SK-N-SH treated with all-trans-retinoic acid at 6 μM for 48 hours (cell line): ENCODE data around the gene TSSC4.

Source experiments
- ARNTL ChIP-seq: fragments of 450-650 bp; formaldehyde crosslinking; IDR thresholded peaks from 2 replicates; pipeline ENCODE4 v1.5.0; 2020; ENCODE audit warnings: low read depth, mild to moderate bottlenecking, moderate library complexity, borderline replicate concordance
- CSRNP3 ChIP-seq: fragments of 250-450 bp; sonication (Bioruptor Pico); IDR thresholded peaks from 2 replicates; pipeline ENCODE4 v1.5.1; 2021; ENCODE audit warnings: mild to moderate bottlenecking, moderate library complexity
- POU6F1 ChIP-seq: fragments of 250-450 bp; sonication (Bioruptor Pico); IDR thresholded peaks from 2 replicates; pipeline ENCODE4 v1.8.0; 2021; ENCODE audit warnings: low read depth, mild to moderate bottlenecking, moderate library complexity, borderline replicate concordance
- PPARA ChIP-seq: fragments of 250-450 bp; sonication (Bioruptor Pico); IDR thresholded peaks from 2 replicates; pipeline ENCODE4 v1.5.0; 2020; ENCODE audit warnings: mild to moderate bottlenecking, borderline replicate concordance
- RARB ChIP-seq: fragments of 250-450 bp; sonication (Bioruptor Pico); IDR thresholded peaks from 2 replicates; pipeline ENCODE4 v1.8.0; 2021; ENCODE audit warnings: mild to moderate bottlenecking, moderate library complexity
- ZFP30 ChIP-seq: fragments of 450-650 bp; formaldehyde crosslinking; IDR thresholded peaks from 2 replicates; pipeline ENCODE4 v1.5.0; 2022; ENCODE audit warnings: mild to moderate bottlenecking, moderate library complexity
- ZNF8 ChIP-seq: fragments of 450-650 bp; formaldehyde crosslinking; IDR thresholded peaks from 2 replicates; pipeline ENCODE4 v1.5.0; 2020; ENCODE audit warnings: mild to moderate bottlenecking, moderate library complexity

- TF ChIP-seq RARB (no peak), PPARA (CRISPR knock-in tag) (no peak), ZNF8 (no peak), ARNTL (no peak), POU6F1 (CRISPR knock-in tag) (no peak), CSRNP3 (CRISPR knock-in tag) (no peak), ZFP30 (CRISPR knock-in tag) (no peak)
These were observed 11.1 kb downstream of the TSSC4 start for GRCh38 chr11:2411446-2412305.
